ENCODE measurements around the gene ACSL1.
A peak's percentile ranks its signal among the peaks of the same experiment; 100 is the strongest.

Gene ACSL1

GRCh38 chr4:184833046-184833838 is 7.5 kb upstream of the ACSL1 start:
- Histone ChIP-seq H3K27ac (ENCODE audit: low read depth, low read length) (no peak overlapping the region), H3K4me1 (ENCODE audit: control insufficient read depth, insufficient read depth, low read length) (no peaks in the 10 kb centered on the region), H3K27me3 (ENCODE audit: control insufficient read depth, insufficient read depth, low read length) (no peaks in the 10 kb centered on the region), H3K36me3 (ENCODE audit: control insufficient read depth, insufficient read depth, low read length) (no peaks in the 10 kb centered on the region), H3K4me3 (ENCODE audit: low read length) (no peak overlapping the region), H3K9ac (ENCODE audit: low read length) (no peak overlapping the region)

- H3K36me3 ChIP-seq (ENCODE audit: control insufficient read depth, insufficient read depth, low read length): no peaks in the 10 kb centered on the region
- H3K27ac ChIP-seq (ENCODE audit: low read depth, low read length): no peak overlapping the region
- no peaks in the 10 kb centered on the region for H3K27me3 ChIP-seq (ENCODE audit: control insufficient read depth, insufficient read depth, low read length)
- H3K4me3 ChIP-seq (ENCODE audit: low read length): no peak overlapping the region
- H3K9ac ChIP-seq (ENCODE audit: low read length): no peak overlapping the region
- no peaks in the 10 kb centered on the region for H3K4me1 ChIP-seq (ENCODE audit: control insufficient read depth, insufficient read depth, low read length)
These were observed 5.4 kb upstream of the ACSL1 start for GRCh38 chr4:184831153-184831552.

- Histone ChIP-seq H3K27me3 (ENCODE audit: control insufficient read depth, insufficient read depth, low read length) (no peaks in the 10 kb centered on the region), H3K9ac (ENCODE audit: low read length) (no peak overlapping the region), H3K4me1 (ENCODE audit: control insufficient read depth, insufficient read depth, low read length) (peaks cover 2% of the 10 kb centered on the region), H3K4me3 (ENCODE audit: low read length) (peak overlapping the region; percentile 60), H3K36me3 (ENCODE audit: control insufficient read depth, insufficient read depth, low read length) (no peaks in the 10 kb centered on the region), H3K27ac (ENCODE audit: low read depth, low read length) (no peak overlapping the region)
These were observed 1.0 kb upstream of the ACSL1 start for GRCh38 chr4:184826691-184827270.

- Histone ChIP-seq H3K27ac (ENCODE audit: low read depth, low read length) (peak overlapping the region; percentile 59), H3K4me1 (ENCODE audit: control insufficient read depth, insufficient read depth, low read length) (peaks cover 2% of the 10 kb centered on the region), H3K27me3 (ENCODE audit: control insufficient read depth, insufficient read depth, low read length) (no peaks in the 10 kb centered on the region)
These were observed 450 bp downstream of the ACSL1 start for GRCh38 chr4:184825141-184825895.

GRCh38 chr4:184824776-184825084 is 1.0 kb downstream of the ACSL1 start:
- no peak overlapping the region for H3K9ac ChIP-seq (ENCODE audit: low read length)
- no peaks in the 10 kb centered on the region for H3K27me3 ChIP-seq (ENCODE audit: control insufficient read depth, insufficient read depth, low read length)
- H3K4me3 ChIP-seq (ENCODE audit: low read length): peak overlapping the region; percentile 79
- H3K27ac ChIP-seq (ENCODE audit: low read depth, low read length): no peak overlapping the region
- peaks cover 2% of the 10 kb centered on the region for H3K4me1 ChIP-seq (ENCODE audit: control insufficient read depth, insufficient read depth, low read length)
- no peaks in the 10 kb centered on the region for H3K36me3 ChIP-seq (ENCODE audit: control insufficient read depth, insufficient read depth, low read length)

More at GRCh38 chr4:184825141-184825895, 450 bp downstream of the ACSL1 start:
- Histone ChIP-seq H3K36me3 (ENCODE audit: control insufficient read depth, insufficient read depth, low read length) (no peaks in the 10 kb centered on the region), H3K9ac (ENCODE audit: low read length) (no peak overlapping the region), H3K4me3 (ENCODE audit: low read length) (peak overlapping the region; percentile 79)

DNA sequence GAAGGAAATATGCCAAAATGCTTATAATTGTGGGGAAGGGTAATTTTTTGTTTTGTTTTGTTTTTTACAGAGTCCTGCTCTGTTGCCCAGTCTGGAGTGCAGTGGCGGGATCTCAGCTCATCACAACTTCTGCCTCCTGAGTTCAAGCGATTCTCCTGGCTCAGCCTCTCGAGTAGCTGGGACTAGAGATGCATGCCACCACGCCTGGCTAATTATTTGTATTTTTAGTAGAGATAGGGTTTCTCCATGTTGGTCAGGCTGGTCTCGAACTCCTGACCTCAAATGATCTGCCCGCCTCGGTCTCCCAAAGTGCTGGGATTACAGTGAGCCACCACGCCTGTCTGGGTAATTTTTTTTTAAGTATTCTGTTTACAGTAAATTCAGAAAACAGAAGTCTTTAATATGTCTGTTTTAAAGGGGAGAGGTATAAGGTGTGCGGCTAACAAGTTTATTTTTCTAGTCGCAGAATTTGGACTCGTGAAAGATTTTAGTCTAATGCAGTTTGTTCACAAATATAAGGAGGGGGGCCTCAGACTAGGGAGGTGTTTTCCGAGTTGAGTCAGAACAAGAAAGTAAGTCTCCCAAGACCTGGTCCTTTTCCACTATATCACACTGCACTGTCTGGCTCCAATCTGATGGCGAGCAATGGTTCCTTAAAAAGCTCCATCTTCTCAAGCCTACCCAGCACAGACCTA is 1.5 kb downstream of the ACSL1 start:
- H3K9ac ChIP-seq (ENCODE audit: low read length): no peak overlapping the region
- H3K4me3 ChIP-seq (ENCODE audit: low read length): peak overlapping the region; percentile 79
- H3K36me3 ChIP-seq (ENCODE audit: control insufficient read depth, insufficient read depth, low read length): no peaks in the 10 kb centered on the region
- peaks cover 2% of the 10 kb centered on the region for H3K4me1 ChIP-seq (ENCODE audit: control insufficient read depth, insufficient read depth, low read length)
- H3K27me3 ChIP-seq (ENCODE audit: control insufficient read depth, insufficient read depth, low read length): no peaks in the 10 kb centered on the region
- H3K27ac ChIP-seq (ENCODE audit: low read depth, low read length): no peak overlapping the region

DNA sequence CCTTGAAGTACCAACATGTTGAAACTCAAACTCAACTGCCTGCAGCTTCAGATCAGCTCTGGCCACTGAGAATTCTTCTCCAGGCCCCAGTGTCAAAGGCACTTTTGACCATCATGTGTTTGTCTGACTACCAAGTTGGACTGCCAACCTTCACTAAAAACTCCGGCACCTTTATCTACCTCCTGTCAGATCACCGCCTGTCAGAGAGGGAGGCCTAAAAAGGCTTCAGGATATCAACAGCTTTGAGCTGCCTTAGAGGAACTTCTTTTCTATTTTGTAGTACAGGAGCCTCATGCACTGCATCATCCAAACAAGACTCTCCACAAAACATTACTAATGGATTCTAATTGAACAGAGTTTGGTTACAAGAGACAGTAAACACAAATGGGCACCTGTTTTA is 2.8 kb downstream of the ACSL1 start:
- no peak overlapping the region for H3K9ac ChIP-seq (ENCODE audit: low read length)
- no peak overlapping the region for H3K4me3 ChIP-seq (ENCODE audit: low read length)
- H3K27ac ChIP-seq (ENCODE audit: low read depth, low read length): no peak overlapping the region
- peaks cover 2% of the 10 kb centered on the region for H3K4me1 ChIP-seq (ENCODE audit: control insufficient read depth, insufficient read depth, low read length)
- no peaks in the 10 kb centered on the region for H3K36me3 ChIP-seq (ENCODE audit: control insufficient read depth, insufficient read depth, low read length)
- H3K27me3 ChIP-seq (ENCODE audit: control insufficient read depth, insufficient read depth, low read length): no peaks in the 10 kb centered on the region

DNA sequence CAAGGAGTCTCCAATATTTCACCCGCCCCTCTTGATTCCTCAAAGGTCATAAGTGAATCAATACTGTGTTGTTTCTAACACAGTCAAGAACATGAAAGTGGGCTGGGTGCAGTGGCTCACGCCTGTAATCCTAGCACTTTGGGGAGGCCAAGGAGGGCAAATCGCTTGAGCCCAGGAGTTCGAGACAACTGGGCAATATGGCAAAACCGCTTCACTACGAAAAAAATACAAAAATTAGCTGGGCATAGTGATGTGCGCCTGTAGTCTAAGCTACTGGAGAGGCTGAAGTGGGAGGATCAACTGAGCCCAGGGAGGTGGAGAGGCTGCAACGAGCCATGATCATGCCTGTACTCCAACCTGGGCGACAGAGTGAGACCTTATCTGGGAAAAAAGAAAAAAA is 3.4 kb downstream of the ACSL1 start:
- no peak overlapping the region for H3K4me3 ChIP-seq (ENCODE audit: low read length)

GRCh38 chr4:184821242-184821641 is 4.5 kb downstream of the ACSL1 start:
- Histone ChIP-seq H3K4me1 (ENCODE audit: control insufficient read depth, insufficient read depth, low read length) (peaks cover 2% of the 10 kb centered on the region), H3K36me3 (ENCODE audit: control insufficient read depth, insufficient read depth, low read length) (no peaks in the 10 kb centered on the region), H3K27ac (ENCODE audit: low read depth, low read length) (no peak overlapping the region), H3K9ac (ENCODE audit: low read length) (no peak overlapping the region), H3K4me3 (ENCODE audit: low read length) (no peak overlapping the region), H3K27me3 (ENCODE audit: control insufficient read depth, insufficient read depth, low read length) (no peaks in the 10 kb centered on the region)

More for the DNA sequence above, 3.4 kb downstream of the ACSL1 start:
- Histone ChIP-seq H3K36me3 (ENCODE audit: control insufficient read depth, insufficient read depth, low read length) (no peaks in the 10 kb centered on the region), H3K27me3 (ENCODE audit: control insufficient read depth, insufficient read depth, low read length) (no peaks in the 10 kb centered on the region), H3K4me1 (ENCODE audit: control insufficient read depth, insufficient read depth, low read length) (peaks cover 2% of the 10 kb centered on the region), H3K27ac (ENCODE audit: low read depth, low read length) (no peak overlapping the region), H3K9ac (ENCODE audit: low read length) (no peak overlapping the region)

GRCh38 chr4:184819786-184820185 is 6.0 kb downstream of the ACSL1 start:
- H3K4me3 ChIP-seq (ENCODE audit: low read length): no peak overlapping the region
- no peaks in the 10 kb centered on the region for H3K27me3 ChIP-seq (ENCODE audit: control insufficient read depth, insufficient read depth, low read length)
- H3K4me1 ChIP-seq (ENCODE audit: control insufficient read depth, insufficient read depth, low read length): no peaks in the 10 kb centered on the region
- no peak overlapping the region for H3K27ac ChIP-seq (ENCODE audit: low read depth, low read length)
- no peaks in the 10 kb centered on the region for H3K36me3 ChIP-seq (ENCODE audit: control insufficient read depth, insufficient read depth, low read length)
- H3K9ac ChIP-seq (ENCODE audit: low read length): no peak overlapping the region

- Histone ChIP-seq H3K4me3 (ENCODE audit: low read length) (no peak overlapping the region), H3K36me3 (ENCODE audit: control insufficient read depth, insufficient read depth, low read length) (no peaks in the 10 kb centered on the region), H3K4me1 (ENCODE audit: control insufficient read depth, insufficient read depth, low read length) (peaks cover 3% of the 10 kb centered on the region), H3K27me3 (ENCODE audit: control insufficient read depth, insufficient read depth, low read length) (no peaks in the 10 kb centered on the region), H3K9ac (ENCODE audit: low read length) (no peak overlapping the region), H3K27ac (ENCODE audit: low read depth, low read length) (no peak overlapping the region)
These were observed 7.6 kb downstream of the ACSL1 start for GRCh38 chr4:184818216-184818564.

DNA sequence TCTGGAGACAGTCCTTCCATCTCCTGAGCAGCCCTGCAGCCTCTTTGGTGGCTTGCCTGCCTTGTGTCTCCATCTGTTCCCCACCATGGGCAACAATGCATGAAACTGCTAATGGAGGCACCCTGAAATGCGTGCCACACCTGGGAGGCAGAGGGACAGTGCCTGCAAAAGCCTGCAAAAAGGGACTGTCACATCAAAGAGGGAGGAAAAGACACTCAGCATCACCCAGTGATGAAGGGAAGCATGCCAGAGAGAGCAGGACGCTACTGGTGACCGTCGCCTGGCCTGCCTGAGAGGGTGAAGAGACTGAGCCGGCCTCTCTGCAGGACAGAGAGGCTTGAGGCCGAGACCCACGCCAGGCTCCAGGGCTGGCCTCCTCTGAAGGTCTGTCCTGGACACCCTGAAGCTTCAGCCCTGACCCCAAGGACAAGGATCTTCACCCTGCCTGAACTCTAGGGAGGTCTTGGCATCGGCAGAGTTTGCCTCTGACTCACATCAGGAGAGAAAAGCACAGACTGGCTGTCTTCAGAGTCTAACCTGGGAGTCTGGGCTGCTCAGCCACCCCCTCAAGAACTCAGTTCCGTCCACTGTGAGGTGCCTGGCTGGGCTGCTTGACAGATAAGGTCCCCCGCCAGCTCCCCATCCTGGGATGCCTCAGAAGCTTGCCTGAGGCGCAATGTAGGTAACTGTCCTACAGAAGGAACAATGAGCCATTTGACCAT is 8.1 kb downstream of the ACSL1 start:
- no peaks in the 10 kb centered on the region for H3K27me3 ChIP-seq (ENCODE audit: control insufficient read depth, insufficient read depth, low read length)
- H3K4me1 ChIP-seq (ENCODE audit: control insufficient read depth, insufficient read depth, low read length): peaks cover 3% of the 10 kb centered on the region
- no peaks in the 10 kb centered on the region for H3K36me3 ChIP-seq (ENCODE audit: control insufficient read depth, insufficient read depth, low read length)
- H3K9ac ChIP-seq (ENCODE audit: low read length): no peak overlapping the region
- no peak overlapping the region for H3K4me3 ChIP-seq (ENCODE audit: low read length)
- no peak overlapping the region for H3K27ac ChIP-seq (ENCODE audit: low read depth, low read length)
